H1 (cell line): Measurements from ENCODE around the gene MRGPRE. TPM values are rescaled to one million over a fixed set of nuclear protein-coding genes. Genes with fewer than 3 reads are reported as not detected.

Experiments used
- CBX5 ChIP-seq: fragments of 300-800, 300-1000 bp; sonication (generic); IDR thresholded peaks from 2 replicates; pipeline ENCODE4 v1.7.1; 2016; ENCODE audit warnings: antibody characterized with exemption, low read length, low read depth
- CEBPB ChIP-seq: IDR thresholded peaks from 2 replicates; pipeline ENCODE4 v1.6.1; 2012; ENCODE audit warnings: low read depth, low read length
- CHD1 ChIP-seq: IDR thresholded peaks from 2 replicates; pipeline ENCODE4 v1.6.1; 2012; ENCODE audit warnings: low read depth, low read length, improper control_type of control experiment
- EGR1 ChIP-seq: IDR thresholded peaks from 2 replicates; pipeline ENCODE4 v1.6.1; 2011; ENCODE audit warnings: low read depth, low read length, borderline replicate concordance
- PHF8 ChIP-seq: fragments of 200-600 bp; sonication (generic); conservative IDR thresholded peaks from 2 replicates; pipeline ENCODE4 v1.7.1; 2012; ENCODE audit warnings: low read depth, mild to moderate bottlenecking, inconsistent platforms, low read length, moderate library complexity
- RAD21 ChIP-seq, 2 experiments: IDR thresholded peaks in 1 of 2; conservative IDR thresholded peaks in 1 of 2; 2 replicates each; pipeline ENCODE4 v1.6.1; 2011; ENCODE audit warnings: low read depth in 2 of 2, low read length in 2 of 2, improper control_type of control experiment in 1 of 2, inconsistent platforms in 1 of 2, mild to moderate bottlenecking in 1 of 2, moderate library complexity in 1 of 2
- USF2 ChIP-seq: IDR thresholded peaks from 2 replicates; pipeline ENCODE4 v1.6.1; 2011; ENCODE audit warnings: low read length, improper control_type of control experiment
- polyA plus RNA-seq, 7 experiments: library from polyadenylated mRNA; depleted of rRNA in 3 of 7; stranded (reverse) in 5 of 7; unstranded in 2 of 7; fragments of >200 nt in 5 of 7; fragments of 200-250 nt in 2 of 7; gene quantifications; 1 replicate in 5 of 7; 2 replicates in 1 of 7; 4 replicates in 1 of 7; pipeline versions ENCODE4 v1.2.1 to v1.2.3, GENCODE V29; 2011 to 2013; ENCODE audit warnings: missing spikeins in 2 of 7, mixed read lengths in 2 of 7
- total RNA-seq: library from RNA; stranded (reverse); fragmentation: NEBNext Ultra II Directional; extraction: Animal tissue kit (Norgen Biotek cat#: 25700); gene quantifications from 2 replicates; pipeline ENCODE4 v1.2.1, GENCODE V29; 2021

MRGPRE gene
- total and polyA plus RNA-seq, 2 of the 8 experiments (the other 6 are each of a cell fraction or from before 2014, with no cell fraction given): not detected

- TF ChIP-seq USF2 (no peak), CBX5 (no peak), CEBPB (no peak), RAD21 (IDR thresholded peaks at IDR 0.05 in 1 of 2, conservative IDR thresholded peaks at IDR 0.05 in 1 of 2; ENCODE audit: low read depth in 2 of 2, low read length in 2 of 2) (no peak), EGR1 (no peak), CHD1 (no peak), PHF8 (no peak)
- TF ChIP-seq, all 59 proteins: peak for 0
Measured at GRCh38 chr11:3213659-3214419, 18.4 kb downstream of the MRGPRE start (continued).
